Vagina (tissue), 2 donors: ENCODE measurements around the gene KCNH1.

Experiments used
- POLR2A ChIP-seq, 2 donors: fragments of 450-650 bp; IDR thresholded peaks; one replicate each; pipeline ENCODE4 v1.6.1; 2017; ENCODE audit warnings: antibody characterized with exemption in 2 of 2, mild to moderate bottlenecking in 2 of 2, moderate library complexity in 2 of 2
- POLR2AphosphoS5 ChIP-seq, 2 donors: sonication (generic); formaldehyde crosslinking; IDR thresholded peaks; one replicate each; pipeline ENCODE4 v1.9.0; 2017; ENCODE audit warnings: antibody characterized with exemption in 2 of 2, mild to moderate bottlenecking in 2 of 2, low read depth in 1 of 2; ENCODE audit not compliant: insufficient read depth in 1 of 2
- TF ChIP-seq, protein P1 (sequence below), 3 experiments: fragments of 450-650 bp in 2 of 3; fragments of 200-600 bp in 1 of 3; sonication (generic) in 1 of 3; IDR thresholded peaks; one replicate each; pipeline ENCODE4 v1.5.1; 2017 to 2019; ENCODE audit warnings: antibody characterized with exemption in 3 of 3, mild to moderate bottlenecking in 2 of 3, moderate library complexity in 2 of 3

DNA sequence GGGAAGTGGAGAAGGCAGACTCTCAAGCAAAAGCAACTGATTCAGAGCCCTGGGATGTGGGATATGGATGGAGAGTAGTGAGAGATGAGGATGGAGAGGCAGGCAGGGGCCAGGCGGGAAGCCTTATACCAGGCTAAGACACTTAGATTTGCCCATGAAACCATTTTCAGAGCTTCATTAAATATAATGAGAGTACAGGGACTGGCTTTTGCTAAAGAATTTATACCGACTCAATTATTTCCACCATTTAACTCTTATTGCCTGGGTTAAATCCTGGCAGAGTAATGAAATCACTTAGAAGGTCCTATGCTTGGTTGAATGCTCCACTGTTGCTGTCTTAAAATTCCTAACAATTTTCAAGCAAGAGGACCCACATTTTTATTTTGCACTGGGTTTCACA, 311.7 kb downstream of the KCNH1 start:
- TF ChIP-seq, protein P1, sequence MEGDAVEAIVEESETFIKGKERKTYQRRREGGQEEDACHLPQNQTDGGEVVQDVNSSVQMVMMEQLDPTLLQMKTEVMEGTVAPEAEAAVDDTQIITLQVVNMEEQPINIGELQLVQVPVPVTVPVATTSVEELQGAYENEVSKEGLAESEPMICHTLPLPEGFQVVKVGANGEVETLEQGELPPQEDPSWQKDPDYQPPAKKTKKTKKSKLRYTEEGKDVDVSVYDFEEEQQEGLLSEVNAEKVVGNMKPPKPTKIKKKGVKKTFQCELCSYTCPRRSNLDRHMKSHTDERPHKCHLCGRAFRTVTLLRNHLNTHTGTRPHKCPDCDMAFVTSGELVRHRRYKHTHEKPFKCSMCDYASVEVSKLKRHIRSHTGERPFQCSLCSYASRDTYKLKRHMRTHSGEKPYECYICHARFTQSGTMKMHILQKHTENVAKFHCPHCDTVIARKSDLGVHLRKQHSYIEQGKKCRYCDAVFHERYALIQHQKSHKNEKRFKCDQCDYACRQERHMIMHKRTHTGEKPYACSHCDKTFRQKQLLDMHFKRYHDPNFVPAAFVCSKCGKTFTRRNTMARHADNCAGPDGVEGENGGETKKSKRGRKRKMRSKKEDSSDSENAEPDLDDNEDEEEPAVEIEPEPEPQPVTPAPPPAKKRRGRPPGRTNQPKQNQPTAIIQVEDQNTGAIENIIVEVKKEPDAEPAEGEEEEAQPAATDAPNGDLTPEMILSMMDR (IDR thresholded peaks at IDR 0.05): no peak
- TF ChIP-seq POLR2A (IDR thresholded peaks at IDR 0.05) (no peak), POLR2AphosphoS5 (IDR thresholded peaks at IDR 0.05; ENCODE audit: insufficient read depth in 1 of 2, low read depth in 1 of 2) (no peak)
